Skeletal muscle satellite cell (primary cell): ENCODE results near the gene SDK1.
"Not testable (repeated sequence)": the region's sequence is repeated elsewhere in the genome, so short reads cannot be mapped to it uniquely, and the experiment has no call there.

Experiments
- H3K27me3 ChIP-seq: 2 replicates; pipeline ENCODE4 v1.7.0; 2013; ENCODE audit warnings: low read length; ENCODE audit not compliant: control insufficient read depth, insufficient read depth
- H3K36me3 ChIP-seq: 2 replicates; pipeline ENCODE4 v1.7.0; 2013; ENCODE audit warnings: mild to moderate bottlenecking, control low read depth, low read length; ENCODE audit not compliant: insufficient read depth
- H3K4me1 ChIP-seq: 2 replicates; pipeline ENCODE4 v1.7.0; 2013; ENCODE audit warnings: low read length; ENCODE audit not compliant: control insufficient read depth, insufficient read depth
- H3K4me2 ChIP-seq: 2 replicates; pipeline ENCODE4 v1.7.0; 2013; ENCODE audit warnings: mild to moderate bottlenecking, low read length
- H3K4me3 ChIP-seq: 2 replicates; pipeline ENCODE4 v1.7.0; 2013; ENCODE audit warnings: low read length
- H3K9ac ChIP-seq: 2 replicates; pipeline ENCODE4 v1.7.0; 2013; ENCODE audit warnings: mild to moderate bottlenecking, low read depth, low read length, moderate library complexity
- H3K9me3 ChIP-seq: replicated peaks from 2 replicates; pipeline ENCODE4 v1.7.0; 2013; ENCODE audit warnings: mild to moderate bottlenecking, control low read depth, low read length

SDK1 gene

GRCh38 chr7:3574386-3574785, 273.3 kb downstream of the SDK1 start:
- Histone ChIP-seq H3K4me2 (no peak overlapping the region), H3K27me3 (no peaks in the 10 kb centered on the region), H3K4me3 (no peak overlapping the region), H3K36me3 (no peaks in the 10 kb centered on the region), H3K9me3 (no peaks in the 10 kb centered on the region), H3K9ac (no peak overlapping the region), H3K4me1 (no peaks in the 10 kb centered on the region)

DNA sequence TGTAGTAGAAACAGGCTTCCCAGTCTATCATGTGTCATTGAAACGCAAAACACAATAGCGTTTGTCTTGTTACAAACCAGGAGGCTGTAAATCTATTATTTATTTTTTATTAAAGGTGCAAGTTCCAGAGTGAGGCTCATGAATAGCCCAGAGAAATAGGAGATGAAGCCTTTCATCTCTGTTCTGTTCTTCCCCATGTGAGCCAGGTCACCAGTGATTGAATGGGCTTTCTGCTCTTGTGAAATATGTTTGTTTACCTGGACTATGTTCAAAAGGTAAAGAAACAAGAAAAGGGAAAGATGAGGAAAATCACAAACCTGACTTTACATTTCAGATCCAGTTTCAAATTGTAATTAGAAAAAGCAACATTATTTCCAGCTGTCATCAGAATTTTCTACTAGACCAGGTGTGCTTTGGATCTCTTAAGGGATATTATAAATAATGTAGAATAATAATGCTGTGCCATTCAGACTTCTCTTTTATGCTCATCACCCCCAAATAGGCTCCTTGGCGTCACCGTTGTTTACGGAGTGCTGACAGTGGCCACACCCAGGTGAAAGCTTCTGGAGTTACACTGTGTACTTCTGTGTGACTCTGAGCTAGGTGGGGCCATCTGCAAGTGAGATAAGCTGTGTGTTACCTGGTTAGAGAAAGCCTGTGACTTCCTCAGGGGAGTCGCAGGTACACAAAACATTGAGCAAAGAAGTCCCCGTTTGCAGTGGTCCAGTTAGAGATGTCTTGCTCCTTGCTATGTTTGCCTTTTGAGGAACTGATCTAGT, 274.9 kb downstream of the SDK1 start:
- Histone ChIP-seq H3K9ac (no peak overlapping the region), H3K27me3 (no peaks in the 10 kb centered on the region), H3K4me3 (no peak overlapping the region), H3K4me2 (no peak overlapping the region), H3K4me1 (no peaks in the 10 kb centered on the region), H3K9me3 (no peaks in the 10 kb centered on the region), H3K36me3 (no peaks in the 10 kb centered on the region)

DNA sequence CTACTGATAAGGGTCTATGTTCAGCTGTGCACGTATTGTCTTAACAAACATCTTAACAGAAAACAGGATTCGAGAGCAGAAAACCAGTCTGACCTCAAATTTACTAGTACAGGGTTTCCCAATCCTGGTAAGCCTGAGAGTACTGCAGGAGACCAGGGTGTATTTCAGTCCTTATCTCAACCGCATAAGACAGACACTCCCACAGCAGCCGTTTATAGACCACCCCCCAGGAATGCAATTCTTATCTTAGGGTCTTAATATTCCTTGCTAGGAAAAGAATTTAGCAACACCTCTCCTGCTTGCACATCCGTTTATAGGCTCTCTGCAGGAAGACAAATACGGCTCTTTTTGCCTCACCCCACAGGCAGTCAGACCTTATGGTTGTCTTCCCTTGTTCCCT, 277.3 kb downstream of the SDK1 start:
- no peak overlapping the region for H3K9ac ChIP-seq
- no peaks in the 10 kb centered on the region for H3K27me3 ChIP-seq
- no peak overlapping the region for H3K4me2 ChIP-seq
- no peak overlapping the region for H3K4me3 ChIP-seq
- no peaks in the 10 kb centered on the region for H3K36me3 ChIP-seq
- H3K9me3 ChIP-seq, result no peaks in the 10 kb centered on the region
- H3K4me1 ChIP-seq, result no peaks in the 10 kb centered on the region

- Histone ChIP-seq H3K36me3 (no peaks in the 10 kb centered on the region), H3K9me3 (no peaks in the 10 kb centered on the region), H3K4me2 (no peak overlapping the region), H3K9ac (no peak overlapping the region), H3K4me1 (no peaks in the 10 kb centered on the region), H3K4me3 (no peak overlapping the region), H3K27me3 (no peaks in the 10 kb centered on the region)
These were observed 278.7 kb downstream of the SDK1 start for GRCh38 chr7:3579638-3580219.

GRCh38 chr7:3582145-3582544, 281.1 kb downstream of the SDK1 start:
- H3K4me3 ChIP-seq, H3K9ac ChIP-seq, H3K36me3 ChIP-seq, H3K9me3 ChIP-seq, H3K27me3 ChIP-seq, H3K4me2 ChIP-seq, H3K4me1 ChIP-seq: not testable (repeated sequence)

DNA sequence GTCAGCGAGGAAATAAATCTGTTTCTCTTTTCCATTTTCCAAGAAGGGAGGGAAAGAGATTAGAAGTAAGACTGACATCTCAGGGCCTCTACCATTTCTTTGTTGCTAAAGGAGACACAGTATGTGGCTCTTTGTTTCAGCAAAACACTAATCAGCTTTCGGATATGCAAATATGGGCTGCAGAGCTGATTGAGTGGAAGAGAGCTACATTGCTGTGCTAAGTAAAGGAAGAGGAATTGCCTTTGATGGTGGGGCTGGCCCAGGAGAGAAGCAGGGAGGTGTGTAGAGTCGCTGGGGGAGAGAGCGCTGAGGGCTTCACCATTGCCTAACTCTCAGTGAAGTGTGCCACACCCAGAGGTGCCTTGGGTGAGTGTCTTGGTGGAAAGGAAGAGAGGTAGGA, 284.8 kb downstream of the SDK1 start:
- Histone ChIP-seq H3K9ac (no peak overlapping the region), H3K27me3 (no peaks in the 10 kb centered on the region), H3K9me3 (no peaks in the 10 kb centered on the region), H3K4me1 (no peaks in the 10 kb centered on the region), H3K4me3 (no peak overlapping the region), H3K36me3 (no peaks in the 10 kb centered on the region), H3K4me2 (no peak overlapping the region)

- Histone ChIP-seq H3K4me3 (no peak overlapping the region), H3K4me2 (no peak overlapping the region), H3K9me3 (no peaks in the 10 kb centered on the region), H3K36me3 (no peaks in the 10 kb centered on the region), H3K27me3 (no peaks in the 10 kb centered on the region), H3K4me1 (no peaks in the 10 kb centered on the region), H3K9ac (no peak overlapping the region)
These were observed 287.3 kb downstream of the SDK1 start for GRCh38 chr7:3588341-3588740.

DNA sequence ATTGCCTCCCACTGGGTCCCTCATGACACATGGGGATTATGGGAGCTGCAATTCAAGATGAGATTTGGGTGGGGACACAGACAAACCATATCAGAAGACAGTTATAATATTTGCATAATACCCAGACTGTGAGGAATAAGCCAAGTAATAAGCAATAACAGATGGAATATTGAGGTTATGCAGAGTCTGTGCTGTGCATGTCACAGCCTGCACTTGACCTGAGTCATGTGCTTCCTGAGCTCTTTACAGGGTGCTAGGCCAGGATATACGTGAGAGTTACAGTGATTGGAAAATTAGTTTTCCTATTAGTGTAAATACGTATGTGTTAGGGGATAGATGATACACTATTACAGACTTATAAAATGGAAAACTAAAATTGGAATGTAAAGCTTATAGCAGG, 288.7 kb downstream of the SDK1 start:
- H3K4me2 ChIP-seq, result no peak overlapping the region
- H3K9ac ChIP-seq, result no peak overlapping the region
- no peaks in the 10 kb centered on the region for H3K36me3 ChIP-seq
- no peaks in the 10 kb centered on the region for H3K9me3 ChIP-seq
- no peak overlapping the region for H3K4me3 ChIP-seq
- no peaks in the 10 kb centered on the region for H3K4me1 ChIP-seq
- no peaks in the 10 kb centered on the region for H3K27me3 ChIP-seq

DNA sequence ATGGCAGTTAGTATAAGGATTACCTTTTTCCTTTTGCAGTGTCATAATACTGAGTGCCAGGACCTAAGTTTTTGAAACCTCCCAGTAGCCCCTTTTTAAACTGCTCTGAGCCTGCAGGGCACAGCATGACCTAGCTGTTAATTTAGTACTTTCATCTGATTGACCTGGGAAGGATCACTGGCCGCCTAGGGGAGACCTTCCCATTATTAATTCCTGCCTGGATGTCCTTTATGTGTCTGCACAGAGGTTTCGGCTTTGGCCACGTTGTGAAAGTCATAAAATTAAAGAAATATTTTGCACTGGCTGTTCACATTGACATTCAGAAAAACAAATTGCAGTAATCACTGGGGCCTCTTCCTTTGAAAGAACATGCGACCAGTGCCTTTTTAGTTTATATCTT, 290.2 kb downstream of the SDK1 start:
- Histone ChIP-seq H3K4me3 (no peak overlapping the region), H3K27me3 (no peaks in the 10 kb centered on the region), H3K4me2 (no peak overlapping the region), H3K36me3 (no peaks in the 10 kb centered on the region), H3K9me3 (no peaks in the 10 kb centered on the region), H3K9ac (no peak overlapping the region), H3K4me1 (no peaks in the 10 kb centered on the region)

GRCh38 chr7:3591944-3592343, 290.9 kb downstream of the SDK1 start:
- H3K36me3 ChIP-seq, result no peaks in the 10 kb centered on the region
- no peak overlapping the region for H3K4me3 ChIP-seq
- no peak overlapping the region for H3K9ac ChIP-seq
- H3K9me3 ChIP-seq, result no peaks in the 10 kb centered on the region
- H3K4me1 ChIP-seq, result no peaks in the 10 kb centered on the region
- no peaks in the 10 kb centered on the region for H3K27me3 ChIP-seq
- no peak overlapping the region for H3K4me2 ChIP-seq

DNA sequence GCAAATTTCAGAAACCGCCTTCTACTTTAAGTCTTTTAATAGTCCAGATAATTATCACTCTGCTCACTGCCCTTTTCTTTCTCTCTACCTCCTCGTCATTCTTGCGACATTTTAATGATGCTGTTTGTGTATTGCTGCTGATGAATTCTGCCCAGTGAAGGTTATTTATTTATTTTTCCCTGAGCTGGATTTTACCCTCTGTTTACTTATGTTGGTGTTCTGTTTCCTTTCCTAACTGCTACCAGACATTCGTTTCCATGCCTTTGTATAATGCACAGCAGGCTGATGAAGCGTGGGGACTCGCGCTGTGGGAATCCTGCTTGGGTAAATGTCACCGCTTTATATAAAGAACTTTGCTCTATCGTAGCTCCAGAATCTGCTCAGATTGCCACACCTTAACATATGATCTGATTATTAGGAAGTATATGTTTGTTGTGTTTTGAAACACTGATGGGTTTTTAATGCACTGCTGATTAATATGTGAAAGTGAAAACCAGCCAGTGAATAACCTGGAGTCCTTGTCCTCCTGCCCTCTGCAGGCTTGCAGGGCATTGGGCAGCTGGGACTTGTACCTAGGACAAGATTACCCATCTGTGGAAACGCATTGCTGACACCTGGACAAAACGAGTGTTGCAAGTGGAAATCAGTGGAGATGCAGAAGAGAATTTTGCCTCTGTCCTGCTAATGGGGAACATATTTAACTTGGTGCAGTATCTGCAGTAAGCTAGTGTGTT, 291.5 kb downstream of the SDK1 start:
- H3K9me3 ChIP-seq, result no peaks in the 10 kb centered on the region
- H3K27me3 ChIP-seq, result no peaks in the 10 kb centered on the region
- no peak overlapping the region for H3K4me2 ChIP-seq
- no peak overlapping the region for H3K4me3 ChIP-seq
- H3K9ac ChIP-seq, result no peak overlapping the region
- no peaks in the 10 kb centered on the region for H3K4me1 ChIP-seq
- H3K36me3 ChIP-seq, result no peaks in the 10 kb centered on the region
